Measurements from ENCODE around the gene HIVEP3. TPM values are rescaled to one million over a fixed set of nuclear protein-coding genes. Genes with fewer than 3 reads are reported as not detected.

The HIVEP3 gene
- total RNA-seq, 4 donors from 2014 or later, result 6.1 to 10.1 (median 7.8) TPM

DNA sequence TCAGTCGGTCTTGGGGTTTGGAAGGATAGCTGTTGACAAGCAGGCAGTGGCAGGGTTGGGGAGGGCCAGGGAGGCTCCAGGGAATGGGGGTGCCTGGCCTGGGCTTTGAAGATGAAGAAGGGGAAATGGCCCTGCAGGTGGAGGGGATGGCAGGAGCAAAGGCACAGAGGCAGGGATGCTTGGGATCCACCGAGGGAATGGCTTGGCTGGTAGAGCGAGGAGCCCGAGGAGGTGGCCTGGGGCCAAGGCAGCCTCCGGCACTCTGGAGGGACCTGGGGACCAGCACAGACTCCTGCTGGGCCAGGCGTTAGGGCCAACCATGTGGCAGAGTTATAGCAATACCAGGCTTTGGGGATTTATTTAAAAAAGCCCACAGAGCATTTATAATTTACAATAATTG, 371.4 kb downstream of the HIVEP3 start:
- DNase-seq (ENCODE audit: low spot score) (no peak), ATAC-seq (ENCODE audit: low FRiP score) (no peak)
- TF ChIP-seq, protein P1, sequence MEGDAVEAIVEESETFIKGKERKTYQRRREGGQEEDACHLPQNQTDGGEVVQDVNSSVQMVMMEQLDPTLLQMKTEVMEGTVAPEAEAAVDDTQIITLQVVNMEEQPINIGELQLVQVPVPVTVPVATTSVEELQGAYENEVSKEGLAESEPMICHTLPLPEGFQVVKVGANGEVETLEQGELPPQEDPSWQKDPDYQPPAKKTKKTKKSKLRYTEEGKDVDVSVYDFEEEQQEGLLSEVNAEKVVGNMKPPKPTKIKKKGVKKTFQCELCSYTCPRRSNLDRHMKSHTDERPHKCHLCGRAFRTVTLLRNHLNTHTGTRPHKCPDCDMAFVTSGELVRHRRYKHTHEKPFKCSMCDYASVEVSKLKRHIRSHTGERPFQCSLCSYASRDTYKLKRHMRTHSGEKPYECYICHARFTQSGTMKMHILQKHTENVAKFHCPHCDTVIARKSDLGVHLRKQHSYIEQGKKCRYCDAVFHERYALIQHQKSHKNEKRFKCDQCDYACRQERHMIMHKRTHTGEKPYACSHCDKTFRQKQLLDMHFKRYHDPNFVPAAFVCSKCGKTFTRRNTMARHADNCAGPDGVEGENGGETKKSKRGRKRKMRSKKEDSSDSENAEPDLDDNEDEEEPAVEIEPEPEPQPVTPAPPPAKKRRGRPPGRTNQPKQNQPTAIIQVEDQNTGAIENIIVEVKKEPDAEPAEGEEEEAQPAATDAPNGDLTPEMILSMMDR (IDR thresholded peaks at IDR 0.05), result no peak

DNA sequence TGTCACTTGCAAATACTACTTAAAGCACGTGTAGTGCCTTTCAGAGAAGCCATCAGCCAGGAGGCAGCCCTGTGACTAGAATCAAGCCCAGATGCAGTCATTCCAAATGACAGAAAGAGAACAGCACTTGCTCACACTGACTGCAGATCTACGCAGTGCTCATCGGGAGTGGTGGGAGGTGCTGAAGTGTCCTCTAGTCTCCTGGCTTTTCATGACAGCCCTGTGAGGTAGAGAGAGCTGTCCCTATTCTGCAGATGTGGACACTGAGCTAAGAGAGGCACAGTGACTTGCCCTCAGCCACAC, 371.9 kb downstream of the HIVEP3 start:
- no peak for ATAC-seq (ENCODE audit: low FRiP score)
- no peak for DNase-seq (ENCODE audit: low spot score)
- TF ChIP-seq, protein P1 (IDR thresholded peaks at IDR 0.05), result no peak

DNA sequence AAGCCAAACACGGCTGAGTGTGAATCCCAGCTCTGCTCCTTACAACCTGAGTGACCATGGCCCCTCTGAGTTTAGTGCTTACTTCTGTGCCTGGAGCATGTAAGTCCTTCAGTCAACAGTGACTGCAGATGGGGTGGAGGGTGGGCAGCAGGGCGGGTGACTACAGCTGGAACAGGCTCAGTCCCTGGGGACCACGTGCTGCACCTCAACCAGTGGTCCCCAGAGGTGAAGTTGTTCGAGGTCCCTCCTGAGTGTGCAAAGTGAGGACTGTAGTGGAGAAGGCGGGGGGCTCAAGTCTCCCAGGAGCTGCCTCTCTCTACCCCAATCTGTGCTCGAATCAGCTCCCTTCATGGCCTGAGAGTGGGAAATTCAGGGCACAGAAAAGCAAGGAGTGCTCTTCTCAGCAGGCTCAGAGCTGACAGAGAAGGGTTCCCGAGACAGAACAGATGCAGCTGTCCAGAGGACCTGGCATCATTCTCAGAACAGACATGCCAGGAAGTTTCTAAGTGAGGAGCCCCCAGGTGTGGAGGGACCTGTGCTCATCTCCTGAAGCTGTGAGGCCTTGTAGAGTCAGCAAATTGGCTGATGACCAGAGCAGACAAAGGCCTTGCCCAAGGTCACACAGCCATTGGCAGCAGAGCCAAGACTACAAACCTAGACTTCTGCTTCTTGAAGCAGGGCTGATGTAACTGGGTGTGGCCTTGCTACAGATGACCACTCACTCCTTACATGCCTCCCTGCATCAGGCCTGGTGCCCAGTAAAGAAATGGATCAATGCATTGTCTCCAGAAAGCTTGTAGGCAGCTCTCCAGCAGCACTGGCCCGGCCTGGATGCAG, 372.5 kb downstream of the HIVEP3 start:
- ATAC-seq (ENCODE audit: low FRiP score), result no peak
- DNase-seq (ENCODE audit: low spot score), result no peak
- TF ChIP-seq, protein P1 (IDR thresholded peaks at IDR 0.05), result no peak

DNA sequence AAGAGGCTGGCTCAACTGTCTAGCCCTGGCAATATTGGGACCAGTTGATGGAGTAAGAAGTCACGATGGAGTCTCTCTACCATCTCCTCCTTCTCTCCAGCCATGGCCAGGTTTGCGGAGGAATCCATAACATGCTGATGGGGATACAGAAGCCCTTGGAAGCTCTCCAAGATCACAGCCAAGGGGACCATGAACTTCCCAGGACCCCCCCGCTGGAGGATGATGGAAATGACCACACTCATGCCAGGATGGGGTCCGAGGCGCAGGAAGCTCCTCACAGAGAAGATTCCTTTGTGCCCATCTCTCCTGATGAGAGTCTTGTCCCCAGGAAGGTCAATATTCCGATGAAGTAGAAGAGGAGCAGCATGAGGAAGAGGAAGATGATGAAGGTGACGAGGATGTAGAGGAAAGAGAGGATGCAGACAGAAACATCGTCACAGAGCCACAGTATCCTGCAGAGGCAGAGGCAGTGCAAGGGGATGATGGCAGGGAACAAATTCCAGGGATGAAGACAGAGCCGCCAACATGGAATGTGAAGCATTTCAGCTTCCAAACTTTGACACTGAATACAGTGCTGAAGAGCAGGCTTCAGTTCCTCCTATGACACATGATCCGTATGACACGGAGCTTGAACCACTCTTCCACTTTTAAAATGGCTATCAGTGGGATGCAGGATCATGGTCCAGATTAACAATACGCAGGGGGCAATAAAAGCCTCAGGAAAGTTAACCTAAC, 376.4 kb downstream of the HIVEP3 start:
- ATAC-seq (ENCODE audit: low FRiP score), result no peak
- TF ChIP-seq, protein P1 (IDR thresholded peaks at IDR 0.05), result no peak
- DNase-seq (ENCODE audit: low spot score), result no peak

DNA sequence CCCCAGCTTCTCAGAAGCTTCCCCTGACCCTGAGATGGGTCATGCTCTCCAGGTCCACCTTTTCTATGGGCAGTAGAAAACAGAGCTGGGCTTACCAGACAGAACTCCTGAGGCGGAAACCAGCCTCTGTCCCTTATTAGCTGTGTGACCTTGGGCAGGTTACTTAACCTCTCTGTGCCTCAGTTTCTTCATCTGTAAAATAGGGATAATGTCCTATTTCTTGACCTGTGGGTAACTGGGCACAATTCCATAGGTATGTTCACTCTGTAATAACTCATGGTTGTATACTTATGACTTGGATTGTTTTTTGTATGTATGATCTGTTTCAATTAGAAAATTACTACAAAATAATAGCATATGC, 377.1 kb downstream of the HIVEP3 start:
- no peak for DNase-seq (ENCODE audit: low spot score)
- TF ChIP-seq, protein P1 (IDR thresholded peaks at IDR 0.05), result no peak
- ATAC-seq (ENCODE audit: low FRiP score), result no peak

DNA sequence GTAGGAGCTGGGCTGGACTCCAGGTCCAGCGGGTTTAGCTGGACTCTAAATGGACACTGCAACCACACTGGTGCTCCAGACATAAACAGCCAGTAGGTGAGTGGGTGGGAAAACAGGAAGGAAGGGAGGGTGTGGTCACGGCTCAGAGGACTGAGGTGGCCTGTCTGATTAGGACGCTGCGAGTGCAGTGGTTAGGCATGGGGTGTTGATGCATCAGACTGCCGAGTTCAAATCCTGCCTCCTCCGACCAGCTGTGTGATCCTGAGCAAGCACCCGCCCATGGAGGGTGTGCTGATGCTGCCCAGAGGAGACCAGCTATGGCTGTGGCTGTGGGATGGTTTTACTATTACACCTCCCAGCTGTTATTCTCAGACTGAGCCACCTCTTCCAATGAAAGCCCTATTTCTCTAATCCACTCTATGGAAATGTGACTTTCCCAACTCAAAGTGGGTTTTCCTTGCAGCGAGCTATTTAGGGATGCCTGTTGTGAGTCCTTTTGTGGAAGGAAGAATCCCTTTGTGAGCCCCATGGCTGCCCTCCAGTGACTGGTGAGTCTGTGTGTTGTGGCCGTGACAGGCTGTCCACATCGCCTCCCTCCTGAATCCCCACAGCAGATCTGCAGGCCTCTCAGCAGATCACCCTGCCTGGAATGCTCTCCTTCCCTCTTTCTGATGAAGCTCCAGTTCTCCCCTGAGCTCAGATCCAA, 377.7 kb downstream of the HIVEP3 start:
- TF ChIP-seq, protein P1 (IDR thresholded peaks at IDR 0.05), result no peak
- DNase-seq (ENCODE audit: low spot score), result no peak
- ATAC-seq (ENCODE audit: low FRiP score), result no peak

All from omental fat pad (tissue), 4 donors.